ENCODE data around the gene CHD5.

Gene CHD5

GRCh38 chr1:6103111-6103853, 76.8 kb downstream of the CHD5 start:
- no peak for FAIRE-seq
- DNase-seq (ENCODE audit: insufficient read length, low spot score), result no peak

GRCh38 chr1:6102532-6102845, 77.6 kb downstream of the CHD5 start:
- FAIRE-seq (no peak), DNase-seq (ENCODE audit: insufficient read length, low spot score) (no peak)

- DNase-seq (ENCODE audit: insufficient read length, low spot score) (no peak), FAIRE-seq (no peak)
These were observed 78.1 kb downstream of the CHD5 start for GRCh38 chr1:6101826-6102531.

- FAIRE-seq, result no peak
- DNase-seq (ENCODE audit: insufficient read length, low spot score), result no peak
These were observed 79.0 kb downstream of the CHD5 start for GRCh38 chr1:6100861-6101783.

GRCh38 chr1:6099787-6100765, 80.0 kb downstream of the CHD5 start:
- DNase-seq (ENCODE audit: insufficient read length, low spot score) (no peak), FAIRE-seq (no peak)

- DNase-seq (ENCODE audit: insufficient read length, low spot score) (no peak), FAIRE-seq (no peak)
These were observed 80.8 kb downstream of the CHD5 start for GRCh38 chr1:6099297-6099696.

- DNase-seq (ENCODE audit: insufficient read length, low spot score), result no peak
- FAIRE-seq, result no peak
These were observed 81.6 kb downstream of the CHD5 start for GRCh38 chr1:6098303-6099215.

GRCh38 chr1:6097824-6098223, 82.3 kb downstream of the CHD5 start:
- FAIRE-seq (no peak), DNase-seq (ENCODE audit: insufficient read length, low spot score) (no peak)

GRCh38 chr1:6097117-6097595, 83.0 kb downstream of the CHD5 start:
- FAIRE-seq (no peak), DNase-seq (ENCODE audit: insufficient read length, low spot score) (no peak)

- DNase-seq (ENCODE audit: insufficient read length, low spot score) (no peak), FAIRE-seq (no peak)
These were observed 83.6 kb downstream of the CHD5 start for GRCh38 chr1:6096243-6097116.

- FAIRE-seq (no peak), DNase-seq (ENCODE audit: insufficient read length, low spot score) (no peak)
These were observed 84.4 kb downstream of the CHD5 start for GRCh38 chr1:6095511-6096242.

- DNase-seq (ENCODE audit: insufficient read length, low spot score) (no peak), FAIRE-seq (no peak)
These were observed 85.2 kb downstream of the CHD5 start for GRCh38 chr1:6094801-6095505.

GRCh38 chr1:6094246-6094645, 85.9 kb downstream of the CHD5 start:
- FAIRE-seq (no peak), DNase-seq (ENCODE audit: insufficient read length, low spot score) (no peak)

- FAIRE-seq (no peak), DNase-seq (ENCODE audit: insufficient read length, low spot score) (no peak)
These were observed 86.5 kb downstream of the CHD5 start for GRCh38 chr1:6093611-6094010.

GRCh38 chr1:6093071-6093470, 87.0 kb downstream of the CHD5 start:
- FAIRE-seq (no peak), DNase-seq (ENCODE audit: insufficient read length, low spot score) (no peak)

- no peak for DNase-seq (ENCODE audit: insufficient read length, low spot score)
- FAIRE-seq, result no peak
These were observed 87.9 kb downstream of the CHD5 start for GRCh38 chr1:6092211-6092610.

GRCh38 chr1:6091823-6092109, 88.4 kb downstream of the CHD5 start:
- FAIRE-seq (no peak), DNase-seq (ENCODE audit: insufficient read length, low spot score) (no peak)

Measured in HTR-8/SVneo (cell line).